GM19023 (cell line): ENCODE results near the gene RPRD1B.

Source experiments
- ATAC-seq: cut with Tn5 transposase; IDR thresholded peaks from one replicate; pipeline ENCODE4 v1.9.1; 2021; ENCODE audit warnings: mild to moderate bottlenecking, moderate library complexity; ENCODE audit not compliant: unreplicated experiment

RPRD1B gene

DNA sequence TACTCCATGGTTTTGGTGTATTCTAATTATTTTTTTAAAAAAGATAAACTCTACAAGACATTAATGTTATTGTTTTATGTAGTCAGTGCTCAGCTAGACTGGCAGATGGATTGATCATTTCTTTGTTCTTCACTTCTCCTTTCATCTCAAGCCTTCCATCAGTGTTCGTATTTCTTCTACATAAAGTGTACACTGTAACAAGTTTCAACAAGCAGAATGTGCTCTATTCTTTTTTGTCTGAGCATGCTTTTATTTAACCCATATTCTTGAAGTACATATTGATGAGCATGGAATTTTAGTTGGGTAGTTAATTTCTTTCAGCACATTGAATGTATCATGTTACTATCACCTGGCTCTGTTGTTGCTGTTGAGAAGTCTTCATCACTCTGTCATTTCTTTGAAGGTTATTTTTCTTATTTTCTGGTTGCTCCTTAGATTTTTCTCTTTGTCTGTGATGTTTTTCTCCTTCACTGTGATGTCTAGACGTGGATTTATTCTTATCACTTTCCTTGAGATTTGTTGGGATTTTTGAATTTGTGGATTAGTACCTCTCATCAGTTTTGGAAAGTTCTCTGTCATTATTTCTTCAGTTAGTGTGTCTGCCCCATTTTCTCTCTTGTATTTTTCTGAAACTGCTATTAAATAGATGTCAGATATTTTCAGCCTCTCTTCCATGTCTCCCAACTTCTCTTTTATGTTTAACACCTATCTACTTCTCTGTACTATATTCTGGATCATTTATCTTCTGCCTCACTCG is 83.0 kb downstream of the RPRD1B start:
- ATAC-seq = no peak

DNA sequence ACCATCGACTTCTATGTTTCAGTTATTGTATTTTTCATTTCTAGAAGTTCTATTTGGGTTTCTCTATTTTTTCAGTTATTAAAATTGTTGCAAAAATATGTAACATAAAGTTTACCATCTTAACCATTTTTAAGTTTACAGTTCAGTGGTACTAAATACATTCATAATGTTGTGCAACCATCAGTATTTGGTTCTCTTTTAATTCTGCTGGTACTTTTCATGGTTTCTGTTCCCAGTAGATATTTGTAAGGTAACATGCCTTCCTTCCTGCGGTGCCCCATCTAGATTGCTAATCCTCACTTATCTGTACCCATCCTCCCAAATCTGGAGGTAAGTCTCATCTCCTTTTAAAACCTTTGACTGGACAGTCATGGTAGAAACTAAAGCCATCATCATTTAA is 83.7 kb downstream of the RPRD1B start:
- ATAC-seq = no peak

DNA sequence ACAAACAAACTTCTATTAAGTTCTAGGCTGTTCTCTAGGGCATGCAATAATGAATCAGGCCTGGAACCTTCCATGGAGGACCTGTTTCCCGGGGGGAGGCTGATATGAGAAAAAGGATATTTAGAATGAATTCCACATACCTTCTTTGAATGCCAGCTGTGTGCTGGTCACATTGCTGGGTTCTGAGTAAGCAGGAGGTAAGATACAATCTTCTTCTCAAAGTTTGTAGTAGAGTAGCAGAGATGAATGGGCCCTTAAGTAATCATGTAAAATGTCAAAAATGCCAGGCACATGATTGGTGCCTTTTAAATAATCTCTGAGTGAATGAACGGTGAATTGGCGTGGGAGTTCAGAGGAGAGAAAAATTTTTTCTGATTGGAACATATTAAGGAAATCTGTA is 84.1 kb downstream of the RPRD1B start:
- ATAC-seq = no peak

DNA sequence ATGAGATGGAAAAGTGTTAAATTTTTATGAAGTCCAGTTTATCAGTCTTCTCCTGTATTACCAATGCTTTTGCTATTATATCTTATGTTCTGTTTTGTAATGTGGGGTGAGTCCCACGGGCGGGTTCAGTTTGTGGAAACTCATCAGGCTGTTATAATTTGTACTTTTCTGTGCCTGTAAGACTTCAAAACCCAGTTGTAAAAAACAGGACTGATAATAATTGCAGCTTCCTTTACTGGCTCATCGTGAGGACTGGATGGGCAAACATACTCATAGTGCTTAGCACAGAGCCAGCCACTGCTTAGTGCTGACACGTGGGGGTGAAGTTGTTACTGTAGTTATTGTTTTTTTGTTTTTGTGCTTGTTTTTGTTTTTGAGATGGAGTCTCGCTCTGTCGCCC is 85.9 kb downstream of the RPRD1B start:
- no peak for ATAC-seq

DNA sequence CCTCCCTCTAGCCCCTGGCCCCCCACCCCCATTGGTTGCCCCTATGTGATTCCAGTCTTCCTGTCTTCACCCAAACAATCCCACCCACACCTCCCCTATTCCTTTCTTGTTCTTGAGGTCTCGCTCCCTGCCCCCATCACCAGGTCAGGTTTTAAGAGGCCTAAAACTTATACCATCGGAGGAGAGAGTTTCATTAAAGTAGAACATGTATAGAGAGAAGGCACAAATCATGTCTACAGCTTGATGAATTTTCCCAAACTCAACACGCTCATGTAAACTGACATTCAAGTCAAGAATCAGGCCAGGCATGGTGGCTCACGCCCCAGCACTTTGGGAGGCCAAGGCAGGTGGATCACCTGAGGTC is 87.1 kb downstream of the RPRD1B start:
- ATAC-seq = no peak

DNA sequence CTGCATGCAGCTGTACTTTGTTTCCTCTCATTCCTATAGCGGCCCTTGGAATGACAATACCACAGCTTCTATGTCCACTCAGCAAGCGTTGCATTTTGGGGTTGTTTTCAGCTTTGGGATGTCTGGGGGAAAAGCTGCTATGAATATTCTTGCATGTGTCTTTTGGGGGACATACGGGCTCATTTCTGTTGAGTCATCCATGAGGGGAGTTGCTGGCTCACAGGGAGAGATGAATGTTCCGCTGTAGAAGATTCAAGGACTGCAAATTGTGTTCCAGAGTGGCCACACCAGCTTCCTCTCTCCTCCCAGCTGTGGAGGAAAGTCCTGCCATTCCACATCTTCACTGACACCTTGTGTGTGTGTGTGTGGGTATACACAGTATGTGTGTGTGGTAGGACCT is 88.2 kb downstream of the RPRD1B start:
- no peak for ATAC-seq

DNA sequence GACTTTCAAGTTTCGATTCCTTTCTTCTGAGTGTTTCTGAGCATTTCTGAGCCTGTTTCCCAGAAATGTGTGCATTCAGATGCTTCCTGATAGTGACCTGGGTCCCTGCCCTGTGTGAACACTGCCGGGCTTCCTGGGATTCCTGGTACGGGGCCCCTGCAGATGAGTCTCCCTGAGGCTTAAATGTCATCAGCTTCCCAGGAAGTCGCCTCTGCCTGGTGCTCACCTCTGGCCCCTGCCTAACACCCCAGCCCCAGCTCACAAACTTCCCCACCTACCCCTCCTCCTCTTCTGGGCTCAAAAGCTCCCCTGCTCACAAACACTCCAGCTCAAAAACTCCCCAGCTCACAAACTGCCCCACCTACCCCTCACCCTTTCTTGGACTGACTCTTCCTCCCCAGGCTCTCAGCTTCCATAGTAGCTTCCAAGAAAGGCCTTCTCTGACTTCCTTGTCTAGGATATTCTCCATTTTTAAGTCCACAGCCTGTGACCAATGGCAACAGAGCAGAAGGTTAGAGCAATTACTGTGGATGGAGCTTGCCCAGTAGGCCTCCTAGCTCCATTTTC is 89.6 kb downstream of the RPRD1B start:
- no peak for ATAC-seq

DNA sequence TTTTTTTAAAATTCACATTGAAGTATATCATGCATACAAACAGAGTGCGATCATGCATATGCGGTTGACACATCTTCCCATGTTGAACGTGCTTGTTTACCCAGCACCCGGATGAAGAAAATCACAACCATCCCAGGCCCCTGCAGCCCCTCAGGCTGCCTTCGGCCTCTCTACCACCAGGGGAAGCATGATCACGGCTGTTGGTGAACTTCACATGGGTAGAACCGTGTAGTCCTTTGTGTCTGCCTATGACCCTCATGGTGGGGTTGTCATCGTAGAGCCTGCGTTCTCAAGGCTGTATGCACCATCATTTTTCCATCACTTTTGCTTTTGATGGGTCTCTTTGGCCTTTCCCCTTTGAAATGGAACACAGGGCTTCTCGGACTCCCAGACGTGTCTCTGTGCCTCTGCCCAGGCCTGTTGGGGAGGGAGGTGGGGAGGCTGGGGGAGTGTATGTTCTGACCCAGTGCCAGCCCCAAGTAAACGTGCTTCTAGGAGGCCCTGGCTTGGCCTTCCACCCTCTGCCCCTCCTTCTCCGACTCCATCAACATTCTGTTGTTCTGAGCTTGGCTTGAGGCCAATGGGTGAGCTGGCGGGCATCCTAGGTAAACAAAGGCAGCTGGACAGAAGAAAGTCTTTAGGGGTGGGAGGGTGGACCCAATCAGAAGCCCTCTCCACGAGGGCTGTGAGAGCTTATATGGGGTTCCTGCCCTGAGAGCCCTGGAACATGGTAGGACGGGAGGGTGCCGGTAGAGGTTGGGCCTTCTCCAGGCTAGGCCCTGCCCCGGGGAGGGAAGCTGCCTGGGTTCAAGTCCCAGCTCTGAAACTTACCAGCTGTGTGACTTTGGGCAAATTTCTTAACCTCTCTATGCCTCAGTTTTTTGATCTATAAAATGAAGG is 91.9 kb downstream of the RPRD1B start:
- no peak for ATAC-seq

DNA sequence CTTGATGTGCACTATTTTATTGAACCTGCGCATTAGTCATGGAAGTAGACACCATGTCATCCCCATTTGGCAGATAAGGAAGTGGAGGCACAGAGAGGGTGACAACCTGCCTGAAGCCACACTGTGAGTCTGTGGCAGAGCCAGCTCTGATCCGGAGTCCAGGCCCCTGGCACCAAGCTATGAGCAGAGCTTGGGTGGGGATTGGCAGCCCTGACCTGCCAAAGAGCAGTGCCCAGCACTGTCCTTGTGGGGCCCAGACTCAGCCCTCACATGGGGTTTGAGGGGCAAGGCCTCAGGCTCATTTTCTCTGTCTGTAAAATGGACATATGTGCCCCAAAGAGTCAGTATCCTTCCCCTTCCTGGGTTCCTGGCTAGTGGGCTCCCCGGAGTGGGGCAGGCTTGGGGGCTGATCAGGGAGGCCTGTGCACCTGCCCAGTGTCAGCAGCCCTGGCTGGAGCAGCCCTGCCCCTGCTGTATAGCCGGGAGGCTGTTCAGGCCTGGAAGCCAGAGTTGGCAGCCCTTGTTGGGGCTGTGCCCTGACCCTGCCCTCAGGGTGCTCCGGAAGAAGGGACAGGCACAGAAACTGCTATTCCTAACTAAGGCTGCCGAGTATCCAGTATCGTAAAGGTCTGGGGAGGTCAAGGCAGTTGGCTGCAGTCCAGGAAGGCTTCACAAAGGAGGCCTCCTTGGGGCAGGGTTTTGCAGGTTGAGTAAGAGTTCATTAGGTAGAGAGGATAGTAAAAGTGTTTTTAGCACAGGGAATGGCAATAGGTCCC is 92.8 kb downstream of the RPRD1B start:
- ATAC-seq = no peak

DNA sequence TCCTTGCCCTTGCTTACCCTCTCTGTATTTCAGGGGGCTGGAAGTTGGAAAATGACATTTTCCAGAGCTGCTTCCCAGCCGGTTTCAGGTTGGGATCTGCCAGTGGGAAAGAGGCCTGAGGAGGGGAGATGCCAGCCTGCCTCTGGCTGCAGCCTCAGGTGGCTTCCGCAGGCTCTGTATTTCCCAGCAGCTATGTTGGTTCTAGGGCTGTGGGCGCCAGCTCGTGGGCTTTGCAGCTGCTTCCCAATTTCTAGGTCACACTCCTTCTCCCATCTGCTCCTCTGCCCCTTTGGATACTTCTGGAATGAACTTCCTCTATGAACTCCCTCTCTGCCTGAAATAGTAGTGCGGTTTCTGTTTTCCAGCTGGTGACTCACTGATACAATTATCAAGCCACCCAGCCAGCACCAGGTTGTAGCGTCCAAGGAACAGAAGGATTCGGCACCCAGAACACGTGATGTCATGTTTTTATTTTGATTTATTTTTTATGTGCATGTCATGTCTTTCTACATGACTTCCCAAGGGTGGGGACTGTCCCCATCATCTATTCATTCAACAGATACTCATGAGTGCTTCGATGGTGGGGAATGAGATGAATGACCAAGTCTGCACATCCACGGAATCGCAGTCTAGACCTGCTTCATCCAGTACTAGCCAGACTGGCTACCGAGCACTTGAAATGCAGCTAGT is 93.5 kb downstream of the RPRD1B start:
- no peak for ATAC-seq

DNA sequence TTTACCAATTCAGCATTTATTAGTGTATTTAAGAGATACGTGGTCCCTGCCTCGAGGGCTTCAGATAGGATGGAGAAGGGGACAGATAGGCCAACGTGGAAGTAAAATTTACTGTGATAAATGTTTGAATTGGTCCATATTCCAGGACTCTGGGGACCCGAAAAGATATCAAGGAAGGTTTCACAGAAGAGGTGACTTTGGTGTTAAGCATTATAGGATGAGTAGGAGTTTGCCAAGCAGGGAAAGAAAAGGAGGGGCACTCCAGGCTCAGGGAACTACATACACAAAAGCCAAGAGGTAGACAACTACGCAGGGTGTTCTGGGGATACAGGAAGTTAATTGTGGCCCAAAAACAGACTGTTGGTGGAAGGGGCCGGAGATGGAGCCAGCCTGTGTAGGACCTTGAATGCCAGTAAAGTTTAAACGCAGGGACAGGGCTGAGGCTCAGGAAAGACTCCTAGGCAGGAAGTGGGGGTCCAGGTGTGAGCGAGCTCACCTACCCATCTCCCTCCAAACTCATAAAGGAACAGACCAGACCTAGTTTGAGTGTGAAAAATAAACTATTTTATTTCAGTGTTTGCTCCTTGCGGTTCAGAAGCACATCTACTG is 94.5 kb downstream of the RPRD1B start:
- no peak for ATAC-seq

DNA sequence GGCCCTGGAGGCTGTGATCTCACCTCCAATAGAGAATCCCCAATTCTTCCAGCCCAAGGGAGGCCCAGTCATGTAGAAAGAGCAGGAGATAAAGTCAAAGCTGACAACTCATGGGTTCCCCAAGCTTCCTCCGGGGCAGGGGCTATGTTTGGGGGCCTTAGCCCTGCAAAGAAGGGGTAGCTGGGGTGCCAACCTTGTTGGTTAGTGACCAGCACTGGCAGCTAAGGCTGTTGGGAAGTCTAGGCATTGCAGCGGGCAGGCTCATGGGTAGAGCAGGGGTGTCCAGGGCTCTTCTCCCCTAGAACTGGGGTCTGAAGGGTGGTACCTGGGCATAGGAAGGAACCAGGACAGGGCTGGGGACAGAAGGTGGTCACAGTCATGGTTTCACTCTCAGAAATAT is 95.1 kb downstream of the RPRD1B start:
- ATAC-seq = no peak

DNA sequence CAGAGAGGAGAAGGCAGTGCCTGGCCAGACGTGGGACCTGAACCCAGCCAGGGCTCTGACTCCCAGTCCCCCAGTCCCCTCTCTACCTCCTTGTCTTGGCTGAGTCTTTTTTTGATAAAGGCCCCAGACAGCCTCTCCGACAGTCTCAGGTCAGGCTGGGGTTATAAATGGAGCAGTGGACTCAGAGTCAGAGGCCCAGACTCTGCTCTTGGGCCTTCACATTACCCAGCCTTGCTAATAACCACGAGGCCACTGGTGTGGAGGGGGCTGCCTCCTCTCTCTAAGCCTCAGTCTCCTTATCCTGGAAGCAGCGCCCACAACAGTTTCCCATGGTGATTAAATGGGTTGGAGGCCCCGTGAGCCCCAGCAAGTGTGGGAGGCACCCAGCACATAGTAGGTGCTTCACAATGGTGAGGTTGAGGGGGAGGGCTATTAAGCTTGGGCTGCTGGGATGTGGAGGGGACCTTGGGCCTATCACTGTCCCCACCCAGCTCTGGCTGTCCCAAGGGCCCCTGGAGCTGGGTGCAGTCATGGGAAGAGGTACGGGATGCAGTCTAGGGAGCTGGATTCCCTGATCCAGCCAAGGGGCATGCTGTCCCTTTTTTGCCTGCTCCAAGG is 95.8 kb downstream of the RPRD1B start:
- ATAC-seq = no peak

DNA sequence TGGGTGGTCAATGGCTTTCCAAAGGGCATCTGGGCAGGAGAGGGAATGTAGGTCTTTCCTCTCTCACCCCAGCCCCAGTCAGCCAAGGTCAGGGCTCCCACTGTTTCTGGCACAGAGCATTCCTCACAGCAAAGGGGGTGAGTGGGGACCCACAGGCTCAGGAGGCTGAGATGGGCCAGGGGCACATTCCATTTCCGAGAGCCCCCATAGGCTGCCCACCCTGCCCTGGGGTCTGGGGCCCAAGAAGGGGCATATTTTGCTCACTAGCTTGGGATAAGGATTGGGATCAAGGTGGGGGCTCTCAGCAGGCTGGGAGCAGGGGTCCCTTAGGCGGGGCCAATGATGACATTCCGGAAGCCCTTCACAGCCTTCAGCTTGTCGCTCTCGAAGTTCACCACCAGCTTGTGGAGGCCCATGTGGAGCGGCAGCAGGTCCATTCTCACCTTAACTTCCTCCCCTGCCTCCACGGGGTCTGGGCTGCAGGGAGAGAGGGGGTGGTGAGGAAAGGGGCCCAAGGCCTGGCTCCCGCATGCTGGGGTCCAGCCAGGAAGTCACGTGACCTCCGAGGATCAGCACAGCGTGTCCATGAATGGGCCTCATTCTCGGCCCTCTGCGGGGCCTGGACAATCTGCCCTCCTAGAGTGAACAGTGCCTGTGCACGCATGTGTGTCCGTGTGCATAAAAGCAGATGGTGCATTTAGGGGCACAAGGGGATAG is 96.5 kb downstream of the RPRD1B start:
- no peak for ATAC-seq

DNA sequence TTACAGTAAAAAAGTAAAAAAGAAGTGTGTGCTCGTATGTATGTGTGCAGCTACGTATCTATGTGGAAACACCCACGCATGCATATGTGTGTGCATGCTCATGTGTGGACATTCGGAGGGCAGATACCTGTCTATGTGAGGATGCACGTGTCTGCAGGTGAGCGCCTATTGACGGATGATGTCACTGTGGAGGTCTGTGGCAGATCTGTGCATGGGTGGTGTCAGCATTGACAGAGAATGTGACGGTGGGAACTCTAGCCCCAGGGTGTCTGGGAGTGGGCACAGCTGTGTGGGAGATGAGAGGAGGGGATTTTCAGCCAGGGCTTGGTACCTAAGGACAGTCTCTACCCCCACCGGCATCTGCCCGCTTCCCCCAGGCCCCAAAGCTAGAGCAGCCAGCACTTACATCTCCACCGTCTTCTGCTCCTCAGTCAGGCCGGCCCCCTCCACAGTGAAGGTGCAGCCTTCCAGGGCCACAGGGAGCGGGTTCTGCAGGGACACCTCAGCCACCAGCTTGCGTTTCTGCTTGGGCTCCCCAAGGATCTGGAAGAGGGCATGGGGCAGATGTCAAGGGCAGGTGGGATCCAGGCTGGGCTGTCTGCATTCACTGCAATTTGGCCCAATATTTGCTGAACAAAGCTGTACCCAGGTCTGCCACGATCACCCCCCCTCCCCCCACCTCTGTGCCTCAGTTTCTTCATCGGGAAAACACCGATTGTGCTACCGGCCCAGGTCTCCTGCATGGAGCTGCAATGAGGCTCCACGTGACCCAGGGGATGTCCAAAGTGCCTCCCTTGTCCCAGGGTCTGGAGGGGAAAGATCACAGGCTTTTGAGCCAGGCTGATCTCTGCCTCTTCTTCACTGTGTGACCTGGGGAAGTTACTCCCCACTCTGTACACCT is 97.4 kb downstream of the RPRD1B start:
- no peak for ATAC-seq

DNA sequence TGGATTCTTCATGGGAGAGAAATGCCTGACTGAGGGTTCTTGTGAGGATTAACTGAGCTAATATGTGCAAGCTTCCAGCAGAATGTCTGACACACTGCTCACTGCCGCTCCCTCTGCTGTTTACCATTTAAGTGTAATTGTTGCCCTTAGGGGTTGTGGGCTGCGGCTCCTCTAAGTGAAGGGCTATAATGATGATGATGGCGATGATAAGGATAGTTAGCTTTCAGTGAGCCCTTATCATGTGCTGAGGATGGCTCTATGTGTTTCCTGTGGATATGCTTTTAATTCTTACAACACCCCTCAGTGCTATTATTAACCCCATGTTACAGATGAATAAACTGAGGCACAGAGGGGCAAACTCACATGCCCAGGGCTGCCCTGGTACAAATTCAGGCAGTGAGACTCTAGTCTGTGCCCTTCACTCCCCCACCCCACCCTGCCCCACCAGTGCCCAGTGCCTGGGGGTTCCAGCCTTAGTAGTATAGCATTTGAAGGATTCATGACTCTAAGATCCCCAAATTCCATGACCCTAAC is 98.1 kb downstream of the RPRD1B start:
- no peak for ATAC-seq

DNA sequence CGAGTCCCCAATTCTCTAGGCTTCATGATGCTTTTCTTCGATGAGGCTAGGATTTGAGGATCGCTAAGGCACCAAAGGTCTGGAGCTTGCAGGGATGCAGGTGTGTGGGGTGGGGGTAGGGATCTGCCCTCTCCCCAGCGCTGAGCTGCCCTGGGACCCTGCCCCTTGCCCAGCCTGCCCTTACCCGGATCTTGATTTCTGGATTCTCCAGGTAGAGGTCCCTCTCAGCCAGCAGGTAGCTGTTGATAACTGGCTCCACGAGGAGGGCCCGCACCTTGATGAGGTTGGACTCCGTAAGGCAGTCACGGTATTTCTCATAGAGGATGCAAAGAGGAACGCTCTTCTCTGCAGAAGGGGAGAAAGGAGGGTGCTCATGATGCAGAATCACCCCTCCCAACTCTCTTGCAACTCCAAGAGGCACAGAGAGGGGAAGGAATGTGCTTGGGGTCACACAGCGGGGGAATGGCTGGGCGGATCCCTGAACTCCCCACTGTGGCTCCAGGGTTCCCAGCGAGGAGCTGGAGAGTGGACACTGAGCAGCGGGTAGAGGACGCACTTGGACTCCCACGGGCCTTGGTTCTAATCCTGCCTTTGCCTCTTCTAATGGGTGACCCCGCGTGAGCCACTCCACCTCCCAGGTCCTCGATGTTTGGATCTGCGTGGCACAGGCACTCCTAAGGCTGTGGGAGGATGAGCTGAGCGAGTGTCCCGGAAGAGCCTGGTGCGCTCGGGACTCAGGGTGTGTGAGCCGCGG is 98.8 kb downstream of the RPRD1B start:
- ATAC-seq = no peak
